ENCODE measurements around the gene SPHK2.
"Not testable (repeated sequence)": the region's sequence is repeated elsewhere in the genome, so short reads cannot be mapped to it uniquely, and the experiment has no call there.

GRCh38 chr19:48577908-48578307 is 41.4 kb upstream of the SPHK2 start:
- TF ChIP-seq POLR2A (IDR thresholded peaks at IDR 0.05; ENCODE audit: low read depth, low read length); TAF1 (IDR thresholded peaks at IDR 0.05; ENCODE audit: low read depth, low read length); POLR2AphosphoS5 (IDR thresholded peaks at IDR 0.05; ENCODE audit: low read depth, low read length); SPI1 (IDR thresholded peaks at IDR 0.05; ENCODE audit: low read depth, low read length); POU2F2 (IDR thresholded peaks at IDR 0.05; ENCODE audit: low read depth, low read length); PAX5 (IDR thresholded peaks at IDR 0.05; ENCODE audit: insufficient read depth, low read length, severe bottlenecking): not testable (repeated sequence)
